Measurements from ENCODE around the gene MSH6.

Gene MSH6

GRCh38 chr2:47784352-47784851, 1.5 kb downstream of the MSH6 start:
- no peak for DNase-seq

DNA sequence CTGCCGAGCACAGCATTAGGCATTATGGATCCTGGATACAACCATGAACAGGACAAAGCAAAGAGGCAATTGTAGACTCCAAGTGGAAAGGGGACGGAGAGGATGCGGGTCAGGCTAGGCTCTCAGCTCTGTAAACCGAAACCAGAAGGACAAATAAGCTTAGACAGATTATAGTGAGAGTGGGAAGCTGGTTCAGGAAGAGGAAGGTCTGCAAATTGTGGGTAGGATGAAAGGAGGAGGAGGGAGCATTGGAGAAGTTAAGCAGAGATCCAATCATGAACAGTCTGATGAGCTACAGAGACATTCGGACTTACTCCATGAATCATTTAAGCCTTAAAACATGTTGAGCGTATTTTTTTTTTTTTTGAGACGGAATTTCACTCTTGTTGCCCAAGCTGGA, 3.0 kb downstream of the MSH6 start:
- no peak for DNase-seq

- DNase-seq: no peak
These were observed 13.2 kb downstream of the MSH6 start for GRCh38 chr2:47796090-47796697.

DNA sequence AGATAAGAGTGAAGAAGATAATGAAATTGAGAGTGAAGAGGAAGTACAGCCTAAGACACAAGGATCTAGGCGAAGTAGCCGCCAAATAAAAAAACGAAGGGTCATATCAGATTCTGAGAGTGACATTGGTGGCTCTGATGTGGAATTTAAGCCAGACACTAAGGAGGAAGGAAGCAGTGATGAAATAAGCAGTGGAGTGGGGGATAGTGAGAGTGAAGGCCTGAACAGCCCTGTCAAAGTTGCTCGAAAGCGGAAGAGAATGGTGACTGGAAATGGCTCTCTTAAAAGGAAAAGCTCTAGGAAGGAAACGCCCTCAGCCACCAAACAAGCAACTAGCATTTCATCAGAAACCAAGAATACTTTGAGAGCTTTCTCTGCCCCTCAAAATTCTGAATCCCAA, 15.7 kb downstream of the MSH6 start:
- no peak for DNase-seq

DNA sequence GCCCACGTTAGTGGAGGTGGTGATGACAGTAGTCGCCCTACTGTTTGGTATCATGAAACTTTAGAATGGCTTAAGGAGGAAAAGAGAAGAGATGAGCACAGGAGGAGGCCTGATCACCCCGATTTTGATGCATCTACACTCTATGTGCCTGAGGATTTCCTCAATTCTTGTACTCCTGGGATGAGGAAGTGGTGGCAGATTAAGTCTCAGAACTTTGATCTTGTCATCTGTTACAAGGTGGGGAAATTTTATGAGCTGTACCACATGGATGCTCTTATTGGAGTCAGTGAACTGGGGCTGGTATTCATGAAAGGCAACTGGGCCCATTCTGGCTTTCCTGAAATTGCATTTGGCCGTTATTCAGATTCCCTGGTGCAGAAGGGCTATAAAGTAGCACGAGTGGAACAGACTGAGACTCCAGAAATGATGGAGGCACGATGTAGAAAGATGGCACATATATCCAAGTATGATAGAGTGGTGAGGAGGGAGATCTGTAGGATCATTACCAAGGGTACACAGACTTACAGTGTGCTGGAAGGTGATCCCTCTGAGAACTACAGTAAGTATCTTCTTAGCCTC, 16.2 kb downstream of the MSH6 start:
- DNase-seq: no peak

DNA sequence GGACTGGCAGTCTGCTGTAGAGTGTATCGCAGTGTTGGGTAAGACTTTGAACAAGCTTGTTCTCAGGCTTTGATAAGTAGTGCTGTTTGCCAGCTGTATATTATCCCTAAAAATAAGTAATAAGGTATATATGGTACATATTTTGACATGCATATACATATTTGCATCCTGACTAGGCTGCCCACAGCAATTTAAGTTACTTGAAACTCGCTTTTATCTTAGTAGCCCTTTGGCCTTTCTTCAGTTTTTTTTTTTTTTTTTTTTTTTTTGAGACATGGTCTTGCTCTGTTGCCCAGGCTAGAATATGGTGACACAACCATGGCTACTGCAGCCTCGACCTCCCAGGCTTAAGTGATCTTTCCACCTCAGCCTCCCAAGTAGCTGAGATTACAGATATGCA, 18.2 kb downstream of the MSH6 start:
- DNase-seq: no peak

- DNase-seq: no peak
These were observed 20.4 kb downstream of the MSH6 start for GRCh38 chr2:47803363-47803762.

- DNase-seq: no peak
These were observed 20.8 kb downstream of the MSH6 start for GRCh38 chr2:47803770-47804169.

GRCh38 chr2:47805850-47806249, 22.9 kb downstream of the MSH6 start:
- DNase-seq: no peak

GRCh38 chr2:47808614-47809013, 25.7 kb downstream of the MSH6 start:
- no peak for DNase-seq

DNA sequence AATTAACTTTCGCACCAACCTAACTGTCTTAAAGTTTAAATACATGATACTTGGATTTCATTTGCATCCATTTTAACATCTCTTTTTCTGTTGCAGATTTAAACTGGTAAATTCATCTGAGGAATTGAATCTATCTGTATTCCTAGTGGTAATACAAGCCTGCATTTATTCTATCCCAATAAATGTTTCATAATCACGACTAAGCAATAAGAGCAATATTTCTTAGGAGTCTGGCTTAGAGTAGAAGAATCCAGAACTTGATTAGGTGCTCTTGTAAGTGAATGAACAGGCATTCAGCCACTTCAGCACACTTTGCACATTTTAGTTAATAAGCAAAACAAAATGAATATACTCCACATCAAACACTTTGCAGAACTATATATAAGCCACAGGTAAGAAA, 27.0 kb downstream of the MSH6 start:
- DNase-seq: no peak

- DNase-seq: no peak
These were observed 27.9 kb downstream of the MSH6 start for GRCh38 chr2:47810850-47811249.

GRCh38 chr2:47811668-47812067, 28.7 kb downstream of the MSH6 start:
- no peak for DNase-seq

DNA sequence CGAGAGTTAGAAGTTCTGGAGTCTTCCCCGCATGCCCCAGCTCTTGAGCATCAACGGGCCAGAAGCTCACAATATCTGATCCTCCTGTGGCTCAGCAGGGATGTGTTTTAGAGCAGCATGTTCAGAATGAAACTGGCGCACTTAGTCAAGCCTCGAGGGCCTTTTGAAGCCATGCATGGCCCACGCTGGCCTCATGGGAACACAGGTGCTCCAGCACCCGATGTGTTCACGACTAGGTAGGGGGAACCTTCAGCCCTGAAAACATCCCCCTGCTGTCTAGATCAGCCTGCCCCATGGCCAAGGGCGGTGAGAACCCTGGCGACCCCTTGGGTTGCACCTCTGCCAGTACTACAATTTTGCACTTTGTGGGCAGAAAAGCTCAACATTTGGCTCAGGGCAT, 32.8 kb downstream of the MSH6 start:
- no peak for DNase-seq

DNA sequence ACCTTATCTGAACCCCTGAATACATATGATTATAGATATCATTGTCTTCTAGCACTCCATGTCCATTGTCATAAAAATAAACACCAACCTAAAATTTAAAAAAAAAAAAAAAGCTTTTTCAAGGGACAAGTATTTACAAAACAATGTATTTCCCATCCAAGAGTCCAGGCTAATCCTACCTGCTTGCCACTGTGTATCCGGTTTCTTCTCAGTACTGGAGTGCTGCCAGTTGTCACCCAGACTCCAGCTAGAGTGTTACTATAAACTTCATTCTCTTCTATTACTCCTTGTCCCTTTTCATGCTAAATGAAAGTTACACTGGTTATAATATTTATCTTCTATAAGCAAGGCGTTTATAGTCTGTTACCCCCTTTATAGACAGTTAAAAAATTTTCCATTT, 35.8 kb downstream of the MSH6 start:
- no peak for DNase-seq

DNA sequence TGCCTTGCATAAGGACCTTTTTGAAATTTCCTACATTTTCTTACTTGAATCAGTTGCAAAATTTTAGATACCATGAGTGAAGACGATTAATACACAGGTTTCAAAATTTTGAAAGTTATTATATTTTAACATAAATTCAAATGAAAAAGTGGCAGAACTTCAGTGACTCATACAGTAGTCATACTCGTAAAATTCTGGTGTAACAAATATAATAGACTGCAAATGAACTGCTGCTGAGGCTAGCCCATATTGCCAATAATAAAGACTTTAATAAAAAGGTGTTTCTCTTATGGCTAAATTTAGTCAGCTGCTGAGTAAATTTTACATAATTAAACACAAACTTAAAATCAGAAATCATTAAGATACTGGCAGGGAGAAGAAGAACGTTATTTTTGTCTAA, 36.9 kb downstream of the MSH6 start:
- DNase-seq: no peak

- no peak for DNase-seq
These were observed 39.6 kb downstream of the MSH6 start for GRCh38 chr2:47822518-47822917.

GRCh38 chr2:47833516-47833968, 50.6 kb downstream of the MSH6 start:
- no peak for DNase-seq

DNA sequence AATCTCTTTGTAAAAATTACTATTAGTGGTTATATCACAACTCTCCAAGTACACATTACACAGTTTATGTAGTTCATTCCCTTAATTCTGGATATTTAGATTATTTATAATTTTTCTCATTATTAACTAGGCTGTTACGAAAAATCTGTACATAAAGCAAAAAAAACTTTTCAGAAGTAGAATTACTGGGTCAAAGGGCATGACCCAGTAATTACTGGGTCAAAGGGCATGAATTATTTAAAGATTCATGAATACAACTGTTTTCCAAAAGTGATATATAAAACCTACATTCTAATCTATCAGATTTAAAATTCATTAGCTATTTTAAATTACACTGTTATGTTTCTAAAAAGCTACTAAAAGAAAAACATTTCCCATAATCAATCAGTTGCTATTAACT, 55.3 kb downstream of the MSH6 start:
- DNase-seq: no peak

GRCh38 chr2:47838686-47839085, 55.7 kb downstream of the MSH6 start:
- no peak for DNase-seq

GRCh38 chr2:47842846-47843245, 59.9 kb downstream of the MSH6 start:
- no peak for DNase-seq

DNA sequence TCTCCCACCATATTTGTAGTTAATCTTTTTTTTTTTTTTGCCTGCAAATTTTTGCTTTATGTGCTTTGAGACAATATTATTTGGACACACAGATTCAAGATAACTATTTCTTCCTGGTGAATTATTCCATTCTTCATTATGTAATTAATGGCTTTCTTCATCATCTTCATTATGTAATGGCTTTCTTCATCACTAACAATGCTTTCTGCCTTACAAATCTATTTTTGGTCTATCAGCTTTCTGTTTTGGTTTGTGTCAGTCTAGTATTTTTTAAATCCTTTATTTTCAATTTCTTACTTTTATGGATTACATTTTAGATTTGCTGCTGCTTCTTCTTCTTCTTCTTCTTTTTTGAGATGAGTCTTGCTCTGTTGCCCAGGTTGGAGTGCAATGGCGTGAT, 60.5 kb downstream of the MSH6 start:
- no peak for DNase-seq

DNA sequence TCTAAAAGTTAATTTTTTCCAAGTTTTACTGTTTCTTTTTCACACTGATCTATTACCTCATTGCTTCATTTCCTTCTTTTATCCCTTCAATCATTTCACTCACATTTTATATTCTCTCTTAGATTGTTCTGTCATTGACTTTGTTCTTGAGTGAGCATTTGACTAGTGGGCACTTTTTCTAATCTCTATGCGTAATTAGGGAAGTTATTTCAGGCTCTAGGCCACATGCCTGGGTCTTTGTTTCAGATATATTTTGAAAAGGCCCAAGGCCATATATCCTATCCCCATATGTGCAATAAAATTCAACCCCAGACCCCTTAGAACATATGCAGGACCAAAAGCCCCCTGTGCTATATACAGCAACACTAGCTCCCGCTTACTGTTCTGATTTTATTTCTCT, 61.2 kb downstream of the MSH6 start:
- DNase-seq: no peak

- DNase-seq: no peak
These were observed 66.4 kb downstream of the MSH6 start for GRCh38 chr2:47849368-47849767.

DNA sequence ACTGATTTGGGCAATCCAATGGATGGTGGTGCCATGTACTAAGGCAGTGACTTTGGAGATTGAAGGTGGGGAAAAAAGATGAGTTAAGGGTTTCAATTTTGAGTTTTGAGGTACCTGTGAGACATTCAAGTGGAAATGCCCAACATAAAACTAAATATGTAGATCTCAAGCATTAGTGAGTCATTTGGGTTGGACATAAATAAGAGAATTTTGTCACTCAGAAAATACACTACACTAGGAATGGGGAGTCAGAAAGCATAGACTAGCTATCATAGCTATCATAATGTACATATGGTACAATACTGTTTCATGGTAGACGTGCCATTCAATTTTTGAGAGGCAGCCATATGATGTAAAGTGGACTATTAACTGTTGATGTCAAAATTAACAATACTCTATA, 67.3 kb downstream of the MSH6 start:
- DNase-seq: no peak

Measured in stimulated activated CD4-positive, alpha-beta T cell treated with anti-CD3 and anti-CD28 coated beads, Interleukin-15, amount 100 ng/mL, for 24 hours (primary cell).